Mesenchymal stem cell (in vitro differentiated cells and primary cell): ENCODE measurements around the gene SLC1A2.

ENCODE experiments used
- DNase-seq: peaks from one replicate; pipeline ENCODE4 v3.0.0-alpha.2; 2013
- H2AFZ ChIP-seq: one replicate; pipeline ENCODE4 v1.6.1; 2013; ENCODE audit warnings: low read depth, mild to moderate bottlenecking, control low read depth, inconsistent platforms, low read length, moderate library complexity
- H2AK5ac ChIP-seq: 2 replicates; pipeline ENCODE4 v1.6.1; 2013; ENCODE audit warnings: low read length, moderate library complexity, mild to moderate bottlenecking, inconsistent platforms; ENCODE audit not compliant: severe bottlenecking
- H2BK120ac ChIP-seq: one replicate; pipeline ENCODE4 v1.6.1; 2013; ENCODE audit warnings: low read depth, mild to moderate bottlenecking, inconsistent platforms, low read length, moderate library complexity
- H2BK12ac ChIP-seq, 2 experiments: one replicate each; pipeline ENCODE4 v1.6.1; 2013; ENCODE audit warnings: inconsistent platforms in 2 of 2, low read length in 2 of 2, mild to moderate bottlenecking in 2 of 2, moderate library complexity in 2 of 2, control low read depth in 1 of 2
- H2BK15ac ChIP-seq: one replicate; pipeline ENCODE4 v1.6.1; 2013; ENCODE audit warnings: mild to moderate bottlenecking, low read depth, inconsistent platforms; ENCODE audit not compliant: poor library complexity, severe bottlenecking
- H2BK5ac ChIP-seq: 2 replicates; pipeline ENCODE4 v1.6.1; 2013; ENCODE audit warnings: low read depth, mild to moderate bottlenecking, low read length, control low read depth, inconsistent platforms; ENCODE audit not compliant: poor library complexity, severe bottlenecking
- H3K14ac ChIP-seq, 2 experiments: one replicate each; pipeline ENCODE4 v1.6.1; 2013; ENCODE audit warnings: inconsistent platforms in 2 of 2, low read length in 2 of 2, control low read depth in 1 of 2, mild to moderate bottlenecking in 1 of 2, moderate library complexity in 1 of 2
- H3K18ac ChIP-seq, 2 experiments: one replicate each; pipeline ENCODE4 v1.6.1; 2013; ENCODE audit warnings: inconsistent platforms in 2 of 2, low read length in 2 of 2, control low read depth in 1 of 2, low read depth in 1 of 2, mild to moderate bottlenecking in 1 of 2
- H3K23ac ChIP-seq, 2 experiments: one replicate each; pipeline ENCODE4 v1.6.1; 2013; ENCODE audit warnings: inconsistent platforms in 2 of 2, low read length in 2 of 2, mild to moderate bottlenecking in 2 of 2, moderate library complexity in 2 of 2, control low read depth in 1 of 2
- H3K27ac ChIP-seq: 2 replicates; pipeline ENCODE4 v1.5.1; 2013; ENCODE audit warnings: mild to moderate bottlenecking, moderate library complexity, low read length, control low read depth, inconsistent platforms; ENCODE audit not compliant: poor library complexity, severe bottlenecking
- H3K27me3 ChIP-seq, 2 experiments: 2 replicates each; pipeline versions ENCODE4 v1.6.1 to v1.7.0; 2013; ENCODE audit warnings: low read length in 2 of 2, mild to moderate bottlenecking in 2 of 2, moderate library complexity in 2 of 2, control low read depth in 1 of 2, inconsistent platforms in 1 of 2; ENCODE audit not compliant: control insufficient read depth in 1 of 2, insufficient read depth in 1 of 2
- H3K36me3 ChIP-seq, 2 experiments: 2 replicates each; pipeline versions ENCODE4 v1.6.1 to v1.7.0; 2013; ENCODE audit warnings: low read length in 2 of 2, control low read depth in 1 of 2, inconsistent platforms in 1 of 2, low read depth in 1 of 2, mild to moderate bottlenecking in 1 of 2; ENCODE audit not compliant: insufficient read depth in 2 of 2, control insufficient read depth in 1 of 2
- H3K4ac ChIP-seq, 2 experiments: one replicate each; pipeline ENCODE4 v1.6.1; 2013; ENCODE audit warnings: inconsistent platforms in 2 of 2, low read length in 2 of 2, mild to moderate bottlenecking in 2 of 2, moderate library complexity in 2 of 2, control low read depth in 1 of 2, low read depth in 1 of 2
- H3K4me1 ChIP-seq: 2 replicates; pipeline ENCODE4 v1.6.1; 2013; ENCODE audit warnings: low read depth, low read length, control low read depth; ENCODE audit not compliant: control insufficient read depth, insufficient read depth
- H3K4me2 ChIP-seq: 2 replicates; pipeline ENCODE4 v1.6.1; 2013; ENCODE audit warnings: low read length, mild to moderate bottlenecking, inconsistent platforms; ENCODE audit not compliant: poor library complexity, severe bottlenecking
- H3K4me3 ChIP-seq, 2 experiments: 2 replicates each; pipeline versions ENCODE4 v1.5.1 to v1.7.0; 2013; ENCODE audit warnings: low read length in 2 of 2, mild to moderate bottlenecking in 2 of 2, control low read depth in 1 of 2, low read depth in 1 of 2; ENCODE audit not compliant: insufficient read depth in 1 of 2
- H3K79me1 ChIP-seq: replicated peaks from 2 replicates; pipeline ENCODE4 v1.6.1; 2013; ENCODE audit warnings: mild to moderate bottlenecking, control low read depth, low read length, inconsistent platforms; ENCODE audit not compliant: poor library complexity, severe bottlenecking
- H3K9ac ChIP-seq: 2 replicates; pipeline ENCODE4 v1.7.0; 2013; ENCODE audit warnings: mild to moderate bottlenecking, low read length, moderate library complexity
- H3K9me3 ChIP-seq: 2 replicates; pipeline ENCODE4 v1.7.0; 2013; ENCODE audit warnings: mild to moderate bottlenecking, low read length; ENCODE audit not compliant: control insufficient read depth
- H4K8ac ChIP-seq: one replicate; pipeline ENCODE4 v1.6.1; 2013; ENCODE audit warnings: inconsistent platforms, mild to moderate bottlenecking, low read length, moderate library complexity
- H4K91ac ChIP-seq: one replicate; pipeline ENCODE4 v1.6.1; 2013; ENCODE audit warnings: mild to moderate bottlenecking, low read length, inconsistent platforms
- WGBS: methylation state at CpG from one replicate; pipeline ENCODE4 v1.1.7; 2013; ENCODE audit warnings: mixed read lengths; 5-methylcytosine and 5-hydroxymethylcytosine counted together

Gene SLC1A2

DNA sequence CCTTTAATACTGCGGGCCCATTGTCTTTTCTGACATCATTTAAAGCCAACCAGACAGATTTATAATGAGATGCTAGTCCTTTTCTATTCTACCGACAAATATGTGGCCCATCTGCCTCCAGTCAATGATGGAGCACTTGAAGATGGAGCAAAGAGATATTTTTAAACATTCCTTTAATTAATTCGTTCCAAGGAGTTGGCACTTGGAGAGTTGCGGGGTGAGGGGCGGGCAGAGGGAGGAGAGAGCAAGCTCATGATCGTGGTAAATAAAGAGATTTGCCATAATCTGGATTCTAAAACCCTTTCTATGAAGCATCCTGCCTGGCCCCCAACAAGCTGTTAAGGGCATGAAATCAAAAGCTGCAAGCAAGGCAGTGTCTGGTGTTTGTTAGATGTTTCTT lies 5.0 kb downstream of the SLC1A2 start:
- H3K4ac ChIP-seq: no peak overlapping the region
- H2AK5ac ChIP-seq: no peak overlapping the region
- H2AFZ ChIP-seq: no peak overlapping the region
- H3K18ac ChIP-seq: no peak overlapping the region
- no peak overlapping the region for H3K27ac ChIP-seq
- no peak overlapping the region for H4K8ac ChIP-seq
- H3K23ac ChIP-seq: no peak overlapping the region
- no peaks in the 10 kb centered on the region for H3K9me3 ChIP-seq
- H3K4me2 ChIP-seq: no peak overlapping the region
- H4K91ac ChIP-seq: no peak overlapping the region
- no peak overlapping the region for H2BK5ac ChIP-seq
- 78% methylated on average over 4 of the region's 6 CpGs for WGBS
- H2BK12ac ChIP-seq: no peak overlapping the region
- no peak overlapping the region for H2BK15ac ChIP-seq
- H3K36me3 ChIP-seq: peaks cover 0 to 54% of the 10 kb centered on the region in 2 experiments
- H2BK120ac ChIP-seq: no peak overlapping the region
- H3K14ac ChIP-seq: no peak overlapping the region
- H3K9ac ChIP-seq: no peak overlapping the region
- no peaks in the 10 kb centered on the region for H3K79me1 ChIP-seq
- H3K27me3 ChIP-seq: peaks cover 0 to 61% of the 10 kb centered on the region in 2 experiments
- no peak overlapping the region for H3K4me3 ChIP-seq
- DNase-seq: no peak
- H3K4me1 ChIP-seq: peaks cover 12% of the 10 kb centered on the region

DNA sequence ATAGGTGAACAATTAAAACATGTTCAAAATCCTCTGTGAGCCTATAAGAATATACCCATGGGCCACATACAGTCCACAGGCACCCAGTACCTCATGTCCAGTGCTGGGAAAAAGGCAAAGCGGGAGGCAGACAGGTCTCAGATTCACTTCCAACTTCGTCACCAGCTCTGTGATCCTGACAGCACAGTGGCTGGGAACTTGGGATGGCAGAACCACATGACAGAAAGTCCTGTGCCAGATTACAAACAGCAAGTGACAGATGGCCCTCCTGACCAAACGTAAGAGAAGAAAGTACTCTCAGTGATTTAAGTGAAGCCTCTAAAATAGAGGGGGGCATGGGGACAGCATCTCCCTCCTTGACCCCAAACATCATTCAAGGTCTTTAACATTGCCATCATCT lies 5.8 kb downstream of the SLC1A2 start:
- 80% methylated on average over 3 of the region's 3 CpGs for WGBS

DNA sequence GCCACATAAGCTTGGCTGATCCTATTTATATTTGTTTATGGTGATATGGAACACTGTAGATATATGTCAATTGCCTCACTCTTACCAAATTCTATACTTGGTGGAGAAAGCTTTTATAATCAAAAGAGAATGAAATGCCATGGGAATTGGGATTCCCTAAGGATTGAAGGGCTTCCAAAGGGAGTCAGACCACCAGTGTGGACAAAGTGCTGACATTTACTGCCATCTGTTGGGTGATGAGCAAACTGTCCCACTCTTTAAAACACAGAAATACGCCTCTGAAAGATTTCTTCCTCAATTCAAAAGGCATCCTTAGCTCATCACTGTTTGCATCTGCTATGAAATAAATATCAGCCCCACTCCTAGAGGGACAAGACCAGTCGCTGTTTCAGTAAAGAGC lies 7.1 kb downstream of the SLC1A2 start:
- WGBS: 49% methylated on average over 2 of the region's 2 CpGs
- Histone ChIP-seq H3K4me1 (no peaks in the 10 kb centered on the region), H2BK15ac (no peak overlapping the region), H3K23ac (no peak overlapping the region), H3K9ac (no peak overlapping the region), H3K79me1 (no peaks in the 10 kb centered on the region), H4K91ac (no peak overlapping the region), H2BK120ac (no peak overlapping the region), H4K8ac (no peak overlapping the region), H3K9me3 (no peaks in the 10 kb centered on the region), H3K27me3 (peaks cover 0 to 49% of the 10 kb centered on the region in 2 experiments), H2BK5ac (no peak overlapping the region), H3K4me2 (no peak overlapping the region), H3K4ac (no peak overlapping the region), H2AFZ (no peak overlapping the region), H3K27ac (no peak overlapping the region), H2BK12ac (no peak overlapping the region), H2AK5ac (no peak overlapping the region), H3K14ac (no peak overlapping the region), H3K18ac (no peak overlapping the region), H3K4me3 (no peak overlapping the region), H3K36me3 (peaks cover 0 to 72% of the 10 kb centered on the region in 2 experiments)
- DNase-seq: peak; percentile 35

More for the DNA sequence above, 5.8 kb downstream of the SLC1A2 start:
- Histone ChIP-seq H3K79me1 (no peaks in the 10 kb centered on the region), H3K18ac (no peak overlapping the region), H4K91ac (no peak overlapping the region), H3K9me3 (no peaks in the 10 kb centered on the region), H3K27me3 (peaks cover 0 to 57% of the 10 kb centered on the region in 2 experiments), H3K36me3 (peaks cover 0 to 61% of the 10 kb centered on the region in 2 experiments), H3K4me3 (no peak overlapping the region), H2AK5ac (no peak overlapping the region), H3K4ac (no peak overlapping the region), H3K14ac (no peak overlapping the region), H2AFZ (no peak overlapping the region), H2BK15ac (no peak overlapping the region), H2BK5ac (no peak overlapping the region), H4K8ac (no peak overlapping the region), H2BK120ac (no peak overlapping the region), H3K27ac (no peak overlapping the region), H3K23ac (no peak overlapping the region), H3K4me1 (peaks cover 5% of the 10 kb centered on the region), H3K4me2 (no peak overlapping the region), H2BK12ac (no peak overlapping the region), H3K9ac (no peak overlapping the region)
- DNase-seq: no peak

DNA sequence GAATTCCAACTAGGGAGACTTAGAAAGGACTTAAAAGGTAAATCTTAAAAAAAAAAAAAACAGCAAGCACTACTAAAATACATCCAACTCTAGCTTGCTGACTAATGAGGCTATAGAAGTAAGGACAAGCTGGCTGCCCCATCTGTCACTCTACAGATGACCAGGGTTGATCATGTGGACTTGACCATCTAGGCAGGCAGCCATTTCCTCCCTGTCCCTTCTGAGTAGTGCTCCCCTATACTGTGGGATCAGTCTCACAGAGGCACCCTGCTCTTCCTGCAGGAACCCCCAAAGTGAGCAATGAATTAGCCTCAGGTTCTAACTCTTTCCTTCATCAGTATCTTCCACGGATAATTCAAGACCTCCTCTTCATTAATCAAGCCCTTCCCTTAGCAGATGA lies 12.3 kb downstream of the SLC1A2 start:
- Histone ChIP-seq H4K8ac (no peak overlapping the region), H3K27me3 (peaks cover 0 to 30% of the 10 kb centered on the region in 2 experiments), H2AFZ (no peak overlapping the region), H2BK5ac (no peak overlapping the region), H3K4ac (no peak overlapping the region), H2AK5ac (no peak overlapping the region), H4K91ac (no peak overlapping the region), H3K9me3 (no peaks in the 10 kb centered on the region), H3K23ac (no peak overlapping the region), H2BK120ac (no peak overlapping the region), H3K18ac (no peak overlapping the region), H2BK12ac (no peak overlapping the region), H3K14ac (no peak overlapping the region), H3K79me1 (no peaks in the 10 kb centered on the region), H3K27ac (no peak overlapping the region), H2BK15ac (no peak overlapping the region), H3K4me1 (peaks cover 3% of the 10 kb centered on the region), H3K9ac (no peak overlapping the region), H3K4me3 (no peak overlapping the region), H3K4me2 (no peak overlapping the region), H3K36me3 (peaks cover 0 to 89% of the 10 kb centered on the region in 2 experiments)
- 93% methylated on average over 1 of the region's 1 CpG for WGBS
- DNase-seq: no peak
